Ascending aorta (tissue), 2 donors: ENCODE results near the gene POLE4. TPM values are rescaled to one million over a fixed set of nuclear protein-coding genes. Genes with fewer than 3 reads are reported as not detected.

Source experiments
- DNase-seq, 2 donors: peaks; one replicate each; pipeline ENCODE4 v3.0.0-alpha.2; 2019; ENCODE audit warnings: low spot score in 2 of 2
- H3K27ac ChIP-seq, 2 donors: fragments of 200-600 bp; sonication (generic); one replicate each; pipeline ENCODE4 v1.5.1; 2016 to 2017; ENCODE audit warnings: mild to moderate bottlenecking in 1 of 2
- H3K27me3 ChIP-seq: fragments of 200-600 bp; sonication (generic); one replicate; pipeline ENCODE4 v1.5.1; 2017
- H3K36me3 ChIP-seq, 2 donors: fragments of 200-600 bp; sonication (generic); one replicate each; pipeline ENCODE4 v1.5.1; 2016
- H3K4me1 ChIP-seq, 2 donors: fragments of 200-600 bp; sonication (generic); one replicate each; pipeline ENCODE4 v1.5.1; 2016 to 2017; ENCODE audit warnings: mild to moderate bottlenecking in 1 of 2
- H3K4me3 ChIP-seq, 2 donors: fragments of 200-600 bp; sonication (generic); one replicate each; pipeline ENCODE4 v1.5.1; 2016 to 2017; ENCODE audit warnings: mild to moderate bottlenecking in 1 of 2
- H3K9me3 ChIP-seq, 2 donors: fragments of 200-600 bp; sonication (generic); one replicate each; pipeline ENCODE4 v1.5.1; 2016
- CTCF ChIP-seq, 3 experiments: fragments of 200-600 bp in 2 of 3; fragments of 450-650 bp in 1 of 3; sonication (generic) in 2 of 3; IDR thresholded peaks; one replicate each; pipeline ENCODE4 v1.5.1; 2016 to 2019; ENCODE audit warnings: antibody characterized with exemption in 3 of 3, mild to moderate bottlenecking in 1 of 3, moderate library complexity in 1 of 3
- intact Hi-C: fragments of 100-400 bp; cut with DNase I; formaldehyde crosslinking; loops from one replicate; pipeline ENCODE4 v1.15.1; 2023
- total RNA-seq: library from RNA; depleted of rRNA; stranded (reverse); fragments of >200 nt; gene quantifications from one replicate; pipeline ENCODE4 v1.1.0, GENCODE V29; 2016

The POLE4 gene
- total RNA-seq, 1 donor from 2014 or later, result 57.5 TPM

- TF ChIP-seq CTCF (IDR thresholded peaks at IDR 0.05), result no peak
- Histone ChIP-seq H3K4me3 (no peak overlapping the region), H3K9me3 (peaks cover 0 to 28% of the 10 kb centered on the region in 2 donors), H3K27me3 (no peaks in the 10 kb centered on the region), H3K27ac (no peak overlapping the region), H3K36me3 (peaks cover 0 to 4% of the 10 kb centered on the region in 2 donors), H3K4me1 (no peaks in the 10 kb centered on the region)
- intact Hi-C loops, result loop anchor here (10.0 kb wide), 1 partner anchor 194 kb away; no protein-coding TSS in a partner anchor
- no peak for DNase-seq
These were observed 7.2 kb upstream of the POLE4 start for GRCh38 chr2:74951211-74951754.

GRCh38 chr2:74952575-74952974 is 5.9 kb upstream of the POLE4 start:
- DNase-seq, result no peak
- peaks cover 0 to 28% of the 10 kb centered on the region in 2 donors for H3K9me3 ChIP-seq
- H3K36me3 ChIP-seq, result peaks cover 0 to 4% of the 10 kb centered on the region in 2 donors
- intact Hi-C loops, result loop anchor here (10.0 kb wide), 1 partner anchor 192 kb away; no protein-coding TSS in a partner anchor
- H3K4me1 ChIP-seq, result no peaks in the 10 kb centered on the region
- H3K27ac ChIP-seq, result no peak overlapping the region
- no peak overlapping the region for H3K4me3 ChIP-seq
- no peak for TF ChIP-seq CTCF (IDR thresholded peaks at IDR 0.05)
- no peaks in the 10 kb centered on the region for H3K27me3 ChIP-seq

GRCh38 chr2:74953796-74954499 is 4.5 kb upstream of the POLE4 start:
- peaks cover 0 to 27% of the 10 kb centered on the region in 2 donors for H3K9me3 ChIP-seq
- intact Hi-C loops, result loop anchor here (10.0 kb wide), 1 partner anchor 191 kb away; no protein-coding TSS in a partner anchor
- peaks cover 0 to 4% of the 10 kb centered on the region in 2 donors for H3K36me3 ChIP-seq
- peaks cover 0 to 3% of the 10 kb centered on the region in 2 donors for H3K4me1 ChIP-seq
- no peak overlapping the region for H3K27ac ChIP-seq
- no peak for TF ChIP-seq CTCF (IDR thresholded peaks at IDR 0.05)
- H3K27me3 ChIP-seq, result no peaks in the 10 kb centered on the region
- no peak for DNase-seq
- H3K4me3 ChIP-seq, result no peak overlapping the region

- intact Hi-C loops, result loop anchor here (10.0 kb wide), 1 partner anchor 190 kb away; no protein-coding TSS in a partner anchor
- H3K4me1 ChIP-seq, result peaks cover 3 to 4% of the 10 kb centered on the region in 2 donors
- no peaks in the 10 kb centered on the region for H3K27me3 ChIP-seq
- H3K36me3 ChIP-seq, result peaks cover 0 to 4% of the 10 kb centered on the region in 2 donors
- H3K27ac ChIP-seq, result no peak overlapping the region
- no peak overlapping the region for H3K4me3 ChIP-seq
- TF ChIP-seq CTCF (IDR thresholded peaks at IDR 0.05), result no peak
- DNase-seq, result no peak
- H3K9me3 ChIP-seq, result peaks cover 0 to 22% of the 10 kb centered on the region in 2 donors
These were observed 4.0 kb upstream of the POLE4 start for GRCh38 chr2:74954500-74954874.

GRCh38 chr2:74957886-74958273 is 563 bp upstream of the POLE4 start:
- DNase-seq, result no peak
- H3K36me3 ChIP-seq, result no peaks in the 10 kb centered on the region
- peak overlapping the region; percentile 65 to 79 for H3K4me3 ChIP-seq
- no peaks in the 10 kb centered on the region for H3K27me3 ChIP-seq
- intact Hi-C loops, result loop anchor here (1.0 to 10.0 kb wide), 3 partner anchors 64 to 243 kb away; no protein-coding TSS in a partner anchor
- H3K9me3 ChIP-seq, result peaks cover 0 to 7% of the 10 kb centered on the region in 2 donors
- peaks cover 3 to 5% of the 10 kb centered on the region in 2 donors for H3K4me1 ChIP-seq
- no peak for TF ChIP-seq CTCF (IDR thresholded peaks at IDR 0.05)
- H3K27ac ChIP-seq, result peak overlapping the region; percentile 85 to 91
